Endothelial cell of umbilical vein (primary cell): Measurements from ENCODE around the gene RALGPS1. TPM values are rescaled to one million over a fixed set of nuclear protein-coding genes. Genes with fewer than 3 reads are reported as not detected.

ENCODE experiments used
- BruUV-seq: library from RNA; stranded (reverse); fragments of 400-500 nt; replicated peaks from 2 replicates; lab custom pipeline; 2021; lab: Mats Ljungman, UMichigan
- CTCF ChIA-PET: fragments of 300-600, 350-600 bp; sonication (Branson Sonifier 250); formaldehyde crosslinking; loops from one replicate; lab custom pipeline; 2021; ENCODE audit warnings: antibody characterized with exemption, inconsistent platforms; lab: Charles Lee
- POLR2A ChIA-PET: fragments of 300-600, 350-600 bp; sonication (Branson Sonifier 250); formaldehyde crosslinking; loops from one replicate; lab custom pipeline; 2021; ENCODE audit warnings: antibody characterized with exemption, inconsistent platforms; lab: Charles Lee
- DNase-seq: peaks from one replicate; pipeline ENCODE4 v3.0.0-alpha.2; 2011; ENCODE audit warnings: low read depth, low spot score
- FAIRE-seq: peaks from 2 replicates; lab custom pipeline; 2011; peaks lifted over from hg19 to GRCh38; lab: Jason Lieb, UNC
- H2AFZ ChIP-seq: 2 replicates; pipeline ENCODE4 v1.6.0; 2012; ENCODE audit warnings: low read depth, low read length, control low read depth, inconsistent platforms
- H3K27ac ChIP-seq: 2 replicates; pipeline ENCODE4 v1.5.1; 2011; ENCODE audit warnings: low read depth, mild to moderate bottlenecking, control low read depth, low read length, moderate library complexity; ENCODE audit not compliant: insufficient read depth
- H3K27me3 ChIP-seq, 2 experiments: 2 replicates each; pipeline versions ENCODE4 v1.6.0 to v1.6.1; 2011; ENCODE audit warnings: low read length in 2 of 2, mixed read lengths in 1 of 2; ENCODE audit not compliant: control insufficient read depth in 2 of 2, insufficient read depth in 2 of 2
- H3K36me3 ChIP-seq, 2 experiments: 2 replicates in 1 of 2; 3 replicates in 1 of 2; pipeline ENCODE4 v1.5.1; 2011; ENCODE audit warnings: low read length in 2 of 2, mild to moderate bottlenecking in 1 of 2, moderate library complexity in 1 of 2; ENCODE audit not compliant: control insufficient read depth in 2 of 2, insufficient read depth in 2 of 2; ENCODE audit errors: extremely low read depth in 1 of 2
- H3K4me1 ChIP-seq: 3 replicates; pipeline ENCODE4 v1.5.1; 2011; ENCODE audit warnings: mild to moderate bottlenecking, low read length; ENCODE audit not compliant: control insufficient read depth, insufficient read depth; ENCODE audit errors: extremely low read depth
- H3K4me2 ChIP-seq: 2 replicates; pipeline ENCODE4 v1.6.1; 2011; ENCODE audit warnings: low read length, control low read depth, mixed read lengths; ENCODE audit not compliant: insufficient read depth
- H3K4me3 ChIP-seq, 3 experiments: fragments of 200-600 bp in 1 of 3; sonication (generic), shearing (Covaris generic) in 1 of 3; replicated peaks in 1 of 3; 2 replicates each; pipeline ENCODE4 v1.5.1; 2011 to 2016; ENCODE audit warnings: control low read depth in 3 of 3, low read length in 3 of 3, mild to moderate bottlenecking in 2 of 3, inconsistent platforms in 1 of 3, low read depth in 1 of 3, moderate library complexity in 1 of 3; ENCODE audit not compliant: insufficient read depth in 1 of 3
- H3K79me2 ChIP-seq: 2 replicates; pipeline ENCODE4 v1.6.0; 2012; ENCODE audit warnings: low read length, inconsistent platforms; ENCODE audit not compliant: control insufficient read depth, insufficient read depth
- H3K9ac ChIP-seq: replicated peaks from 2 replicates; pipeline ENCODE3; 2011; ENCODE audit warnings: low read length, control low read depth; ENCODE audit not compliant: insufficient read depth; ENCODE audit errors: extremely low read depth
- H3K9me1 ChIP-seq: replicated peaks from 3 replicates; pipeline ENCODE4 v1.6.0; 2011; ENCODE audit warnings: mild to moderate bottlenecking, low read length; ENCODE audit not compliant: control insufficient read depth, insufficient read depth; ENCODE audit errors: extremely low read depth
- H3K9me3 ChIP-seq: replicated peaks from 2 replicates; pipeline ENCODE4 v1.5.1; 2012; ENCODE audit warnings: low read length, inconsistent platforms; ENCODE audit not compliant: control insufficient read depth, insufficient read depth
- H4K20me1 ChIP-seq: replicated peaks from 2 replicates; pipeline ENCODE3; 2011; ENCODE audit warnings: mild to moderate bottlenecking, low read length; ENCODE audit not compliant: control insufficient read depth, insufficient read depth; ENCODE audit errors: extremely low read depth
- GATA2 ChIP-seq: IDR thresholded peaks from 2 replicates; pipeline ENCODE4 v1.7.0; 2011; ENCODE audit warnings: low read depth, mild to moderate bottlenecking, moderate library complexity, mixed read lengths, low read length; ENCODE audit not compliant: insufficient read length, insufficient read depth
- JUN ChIP-seq: IDR thresholded peaks from 2 replicates; pipeline ENCODE4 v1.6.1; 2011; ENCODE audit warnings: borderline replicate concordance, low read depth; ENCODE audit not compliant: insufficient read length, insufficient read depth
- POLR2A ChIP-seq: IDR thresholded peaks from 2 replicates; pipeline ENCODE4 v1.6.1; 2012; ENCODE audit warnings: low read depth, mild to moderate bottlenecking, control low read depth, low read length
- POLR2AphosphoS5 ChIP-seq: IDR thresholded peaks from 2 replicates; pipeline ENCODE4 v1.6.1; 2012; ENCODE audit warnings: low read depth, mild to moderate bottlenecking, control low read depth, low read length, moderate library complexity; ENCODE audit not compliant: insufficient read depth
- dilution Hi-C: fragments of 300-500 bp; cut with MboI; formaldehyde crosslinking; loops from one replicate; pipeline ENCODE4 v1.15.0; 2019; ENCODE audit warnings: low sequenced_read_pairs; ENCODE audit not compliant: extremely low pct_ligation_motif_present
- intact Hi-C: fragments of 100-400 bp; cut with micrococcal nuclease; formaldehyde crosslinking; loops from one replicate; pipeline ENCODE4 v1.10.0; 2022
- polyA plus RNA-seq, 4 experiments: library from polyadenylated mRNA; depleted of rRNA in 3 of 4; stranded (reverse) in 3 of 4; unstranded in 1 of 4; fragments of >200 nt; gene quantifications; 2 replicates each; pipeline versions ENCODE4 v1.2.1 to v1.2.3, GENCODE V29; 2011 to 2012; ENCODE audit warnings: missing spikeins in 1 of 4
- total RNA-seq: library from RNA; stranded (reverse); gene quantifications from 2 replicates; pipeline ENCODE4 v1.2.3, GENCODE V29; 2021
- TF ChIP-seq, protein P1 (sequence below): IDR thresholded peaks from 2 replicates; pipeline ENCODE4 v1.6.1; 2011; ENCODE audit not compliant: insufficient read depth, insufficient read length
- TF ChIP-seq, protein P2 (sequence below), 2 donors: IDR thresholded peaks; 1 replicate in 1 of 2; 2 replicates in 1 of 2; pipeline ENCODE4 v1.5.1; 2011; ENCODE audit warnings: low read length in 2 of 2, mild to moderate bottlenecking in 2 of 2, moderate library complexity in 2 of 2, control low read depth in 1 of 2, inconsistent platforms in 1 of 2, low read depth in 1 of 2; ENCODE audit not compliant: insufficient read depth in 1 of 2; ENCODE audit errors: extremely low read depth in 1 of 2

The RALGPS1 gene
- total and polyA plus RNA-seq, 2 donors (not counting 3 experiments of a cell fraction or from before 2014, with no cell fraction given): 3.8 to 5.5 TPM

DNA sequence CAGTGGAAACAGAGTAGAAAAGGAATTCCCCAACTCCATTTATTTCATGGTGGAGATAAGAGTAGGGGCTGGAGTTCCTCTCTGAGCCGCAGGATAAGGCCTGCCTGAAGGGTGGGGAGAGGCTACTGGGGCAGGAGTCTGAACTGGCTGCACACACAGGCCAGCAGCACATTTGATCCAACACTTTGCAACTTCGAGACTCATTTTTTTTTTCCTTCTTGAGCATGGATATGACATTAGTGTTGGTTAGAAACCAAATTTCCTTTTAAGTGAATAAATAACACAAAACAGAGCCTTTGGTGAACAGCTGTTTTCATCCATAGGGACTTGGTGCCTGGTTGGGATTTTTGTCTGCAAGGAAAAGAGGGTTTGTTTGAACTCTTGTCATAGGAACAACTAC lies 76.6 kb downstream of the RALGPS1 start:
- FAIRE-seq: no peak
- Histone ChIP-seq H3K9me1 (no peaks in the 10 kb centered on the region), H3K36me3 (no peaks in the 10 kb centered on the region), H3K9ac (no peak overlapping the region), H3K4me2 (no peak overlapping the region), H3K4me1 (peaks cover under 1% of the 10 kb centered on the region), H4K20me1 (no peaks in the 10 kb centered on the region), H3K27ac (no peak overlapping the region), H3K9me3 (no peaks in the 10 kb centered on the region), H2AFZ (no peak overlapping the region), H3K79me2 (no peaks in the 10 kb centered on the region), H3K27me3 (no peaks in the 10 kb centered on the region), H3K4me3 (no peak overlapping the region)
- BruUV-seq: no TSS peak
- ChIA-PET CTCF (interaction anchor here (1.4 kb wide), 1 partner anchor 14 kb away, joined by 3 read pairs; no protein-coding TSS in a partner anchor), POLR2A (no interaction called here)
- DNase-seq: no peak
- dilution Hi-C loops: no loop called here
- intact Hi-C loops: no loop called here
- TF ChIP-seq, protein P1, sequence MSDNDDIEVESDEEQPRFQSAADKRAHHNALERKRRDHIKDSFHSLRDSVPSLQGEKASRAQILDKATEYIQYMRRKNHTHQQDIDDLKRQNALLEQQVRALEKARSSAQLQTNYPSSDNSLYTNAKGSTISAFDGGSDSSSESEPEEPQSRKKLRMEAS: no peak
- TF ChIP-seq JUN (no peak), POLR2AphosphoS5 (no peak), GATA2 (no peak), POLR2A (no peak)
- TF ChIP-seq, protein P2, sequence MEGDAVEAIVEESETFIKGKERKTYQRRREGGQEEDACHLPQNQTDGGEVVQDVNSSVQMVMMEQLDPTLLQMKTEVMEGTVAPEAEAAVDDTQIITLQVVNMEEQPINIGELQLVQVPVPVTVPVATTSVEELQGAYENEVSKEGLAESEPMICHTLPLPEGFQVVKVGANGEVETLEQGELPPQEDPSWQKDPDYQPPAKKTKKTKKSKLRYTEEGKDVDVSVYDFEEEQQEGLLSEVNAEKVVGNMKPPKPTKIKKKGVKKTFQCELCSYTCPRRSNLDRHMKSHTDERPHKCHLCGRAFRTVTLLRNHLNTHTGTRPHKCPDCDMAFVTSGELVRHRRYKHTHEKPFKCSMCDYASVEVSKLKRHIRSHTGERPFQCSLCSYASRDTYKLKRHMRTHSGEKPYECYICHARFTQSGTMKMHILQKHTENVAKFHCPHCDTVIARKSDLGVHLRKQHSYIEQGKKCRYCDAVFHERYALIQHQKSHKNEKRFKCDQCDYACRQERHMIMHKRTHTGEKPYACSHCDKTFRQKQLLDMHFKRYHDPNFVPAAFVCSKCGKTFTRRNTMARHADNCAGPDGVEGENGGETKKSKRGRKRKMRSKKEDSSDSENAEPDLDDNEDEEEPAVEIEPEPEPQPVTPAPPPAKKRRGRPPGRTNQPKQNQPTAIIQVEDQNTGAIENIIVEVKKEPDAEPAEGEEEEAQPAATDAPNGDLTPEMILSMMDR (IDR thresholded peaks at IDR 0.05; ENCODE audit: extremely low read depth in 1 of 2, insufficient read depth in 1 of 2, low read depth in 1 of 2, low read length in 2 of 2): no peak
